GM18867 (cell line): ENCODE results near the gene RNF144B.
"Not testable (repeated sequence)": the region's sequence is repeated elsewhere in the genome, so short reads cannot be mapped to it uniquely, and the experiment has no call there.

Experiments used
- ATAC-seq: cut with Tn5 transposase; IDR thresholded peaks from one replicate; pipeline ENCODE4 v1.9.1; 2021; ENCODE audit warnings: mild to moderate bottlenecking, moderate library complexity; ENCODE audit not compliant: unreplicated experiment

RNF144B gene

GRCh38 chr6:18406955-18407749, 20.0 kb downstream of the RNF144B start:
- ATAC-seq, result no peak

GRCh38 chr6:18409602-18410001, 22.5 kb downstream of the RNF144B start:
- ATAC-seq, result not testable (repeated sequence)

- ATAC-seq, result no peak
These were observed 23.3 kb downstream of the RNF144B start for GRCh38 chr6:18410412-18410811.

- ATAC-seq, result no peak
These were observed 24.9 kb downstream of the RNF144B start for GRCh38 chr6:18412068-18412467.

DNA sequence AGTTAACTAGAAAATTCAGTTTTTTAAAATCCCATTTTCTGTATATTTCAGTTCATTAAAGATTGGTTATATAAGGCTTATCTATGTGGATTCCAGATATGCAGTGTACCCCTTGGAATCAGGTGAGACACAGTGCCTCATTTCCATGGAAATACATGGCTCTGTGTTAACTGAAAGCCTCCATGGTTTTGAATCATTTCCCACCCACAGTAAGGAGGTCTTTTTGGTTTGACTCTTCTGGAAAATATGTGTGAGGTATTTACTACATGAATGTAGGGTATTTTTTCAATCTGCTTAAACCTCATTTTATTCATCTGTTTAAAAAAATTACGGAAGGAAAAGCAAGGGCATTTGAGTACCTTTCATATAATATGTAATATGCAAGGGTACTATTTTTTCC, 25.5 kb downstream of the RNF144B start:
- ATAC-seq, result no peak

DNA sequence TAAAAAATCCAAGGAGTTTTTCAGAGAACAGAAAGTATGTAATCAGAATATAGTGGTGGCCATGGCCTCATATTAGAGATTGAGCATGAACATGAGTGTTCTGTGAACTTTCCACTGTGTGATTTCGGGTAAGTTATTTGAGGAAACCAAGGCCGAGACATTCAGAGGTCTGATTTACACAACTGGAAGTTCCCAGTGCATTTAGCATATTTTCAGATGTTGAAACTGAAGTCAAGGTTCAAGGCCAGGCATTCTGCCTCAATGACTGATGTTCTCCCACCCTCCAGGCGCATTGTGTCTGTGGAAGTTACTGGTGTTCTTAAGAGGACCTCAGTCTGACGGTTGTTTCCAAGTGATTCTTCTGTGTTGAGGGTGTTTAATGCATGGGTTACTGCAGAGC, 26.2 kb downstream of the RNF144B start:
- no peak for ATAC-seq

GRCh38 chr6:18414116-18414515, 27.0 kb downstream of the RNF144B start:
- ATAC-seq, result no peak

DNA sequence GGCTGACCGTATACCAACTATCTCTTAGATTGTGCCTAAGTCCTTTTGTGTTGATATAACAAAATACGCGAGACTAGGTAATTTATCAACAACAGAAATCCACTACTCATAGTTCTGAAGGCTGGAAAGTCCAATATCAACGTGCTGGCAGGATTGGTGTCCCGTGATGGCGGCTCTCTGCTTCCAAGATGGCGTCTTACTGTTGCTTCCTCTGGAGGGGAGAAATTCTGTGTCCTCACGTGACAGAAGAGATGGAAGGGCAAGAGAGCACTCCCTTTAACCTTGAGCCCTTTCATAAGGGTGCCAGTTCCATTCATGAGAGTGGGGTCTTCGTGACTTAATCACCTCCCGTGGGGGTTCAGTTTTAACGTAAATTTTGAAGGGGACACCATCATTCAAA, 28.1 kb downstream of the RNF144B start:
- no peak for ATAC-seq

DNA sequence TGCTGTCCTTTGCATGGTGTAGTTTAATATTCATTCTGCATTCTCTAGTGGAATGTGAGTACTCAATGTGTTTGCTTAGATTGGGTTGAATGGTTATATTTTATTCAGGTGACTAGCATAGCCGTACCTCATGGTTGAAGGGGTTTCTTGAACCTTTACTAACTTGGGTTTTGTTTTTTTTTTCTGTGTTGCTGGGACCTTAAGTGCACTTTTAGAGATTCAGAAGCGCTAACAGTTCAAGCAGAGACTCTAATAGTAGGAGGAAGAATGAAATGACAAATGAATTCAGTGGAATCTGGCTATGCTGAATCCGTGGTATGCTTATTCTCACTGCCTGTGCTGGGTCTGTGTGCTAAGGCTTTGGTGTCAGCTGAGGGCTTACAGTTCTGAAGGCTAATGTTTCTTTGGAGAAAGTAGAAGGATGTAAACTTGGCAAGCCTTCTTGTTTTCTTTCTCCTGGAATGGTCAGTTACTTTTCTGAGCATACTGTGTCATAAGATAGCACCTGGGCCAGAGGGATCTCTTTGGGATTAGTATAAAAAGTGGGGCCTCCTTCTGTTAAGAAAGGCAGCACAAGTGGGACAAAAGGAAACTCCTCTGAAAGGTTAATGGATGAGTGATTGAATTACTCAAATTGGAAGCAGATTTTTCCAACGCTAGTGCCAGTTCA, 28.7 kb downstream of the RNF144B start:
- ATAC-seq, result no peak

GRCh38 chr6:18416341-18416679, 29.2 kb downstream of the RNF144B start:
- ATAC-seq, result no peak

DNA sequence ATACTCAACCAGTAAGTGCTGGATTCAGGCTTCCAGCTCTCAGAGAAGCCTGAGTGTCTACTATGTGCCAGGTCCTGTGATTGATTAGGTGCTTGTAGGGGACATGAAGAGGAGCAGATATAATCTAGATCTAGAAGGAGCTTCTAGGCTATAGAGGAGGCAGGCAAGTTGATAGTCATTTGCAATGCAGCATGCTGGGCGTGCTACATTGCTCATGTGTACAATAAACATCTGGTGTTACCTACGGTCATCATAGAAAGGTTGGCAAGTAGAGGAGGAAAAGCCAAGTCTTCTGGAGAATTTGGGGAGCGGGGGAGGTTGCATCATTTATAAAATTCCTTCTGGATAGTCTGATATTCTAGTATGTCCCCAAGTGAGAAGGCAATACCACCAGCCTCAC, 33.2 kb downstream of the RNF144B start:
- ATAC-seq, result no peak

- no peak for ATAC-seq
These were observed 35.0 kb downstream of the RNF144B start for GRCh38 chr6:18422136-18422535.

DNA sequence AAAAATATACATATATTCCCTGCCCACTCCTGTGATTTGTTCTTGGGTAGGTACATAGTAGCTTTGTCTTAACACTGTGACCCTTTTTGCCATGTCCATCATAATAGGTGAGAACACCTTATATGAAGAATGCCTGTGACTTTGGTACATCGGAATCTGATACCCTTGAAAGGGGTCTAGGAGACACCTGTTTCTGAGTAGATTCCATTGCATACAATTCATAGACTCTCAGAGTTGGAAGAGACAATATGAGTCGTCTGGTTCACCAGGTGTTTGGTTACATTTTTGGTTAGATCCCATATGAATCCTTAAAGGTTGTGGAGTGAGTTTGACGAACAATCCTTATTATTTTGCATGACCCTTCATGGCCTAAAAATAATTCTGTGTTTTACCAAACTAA, 36.3 kb downstream of the RNF144B start:
- no peak for ATAC-seq

- no peak for ATAC-seq
These were observed 37.1 kb downstream of the RNF144B start for GRCh38 chr6:18424201-18424600.

DNA sequence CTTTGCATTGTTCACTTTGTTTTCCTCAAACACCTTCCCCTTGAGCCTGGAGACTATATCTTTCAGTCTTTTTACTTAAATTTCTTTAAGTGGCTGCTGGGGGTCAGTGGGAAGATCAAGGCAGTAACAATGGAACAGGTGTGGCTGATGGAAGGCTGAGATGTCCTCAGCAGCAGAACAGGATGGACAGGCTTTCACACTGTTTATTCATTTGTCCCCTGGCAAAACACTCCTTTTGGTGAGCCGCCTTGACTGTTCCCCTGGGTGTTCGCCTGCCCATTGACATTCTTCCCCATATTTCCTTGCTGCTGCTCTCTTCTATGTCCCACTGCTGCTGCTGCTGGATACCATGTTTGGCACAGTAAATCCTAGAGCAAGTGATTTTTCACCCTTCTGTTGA, 38.1 kb downstream of the RNF144B start:
- ATAC-seq, result no peak

- no peak for ATAC-seq
These were observed 40.1 kb downstream of the RNF144B start for GRCh38 chr6:18427296-18427695.

DNA sequence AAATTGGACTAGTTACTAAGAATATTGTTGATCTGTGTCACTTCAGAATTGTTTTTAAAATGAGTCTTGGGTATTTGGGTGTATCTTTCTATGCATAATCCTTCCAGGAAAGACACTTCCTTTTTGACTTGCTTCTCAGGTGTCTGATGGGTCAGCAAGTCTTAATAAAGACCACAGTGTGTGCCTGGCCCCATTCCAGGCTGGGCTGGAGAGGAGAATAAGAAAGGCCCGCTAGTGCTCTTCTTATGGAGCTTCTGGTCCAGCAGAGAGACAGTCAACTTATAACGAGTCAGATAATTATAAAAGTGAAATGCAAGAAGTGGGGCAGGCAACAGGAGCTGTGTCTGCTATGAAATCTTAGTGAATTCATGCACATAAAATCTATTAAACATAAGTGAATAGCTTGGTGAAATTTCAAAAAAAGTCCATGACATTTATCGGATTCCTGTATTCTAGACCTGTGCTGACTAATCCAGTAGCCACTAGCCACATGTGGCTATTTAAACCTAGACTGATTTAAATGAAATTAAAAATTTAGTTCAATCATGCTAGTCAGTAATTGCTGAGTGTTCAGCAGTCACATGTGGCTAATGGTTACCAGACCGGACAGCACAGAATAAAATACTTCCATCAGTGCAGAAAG, 42.6 kb downstream of the RNF144B start:
- ATAC-seq, result no peak

- ATAC-seq, result no peak
These were observed 44.4 kb downstream of the RNF144B start for GRCh38 chr6:18431581-18431980.

GRCh38 chr6:18432180-18432579, 45.0 kb downstream of the RNF144B start:
- no peak for ATAC-seq

GRCh38 chr6:18432619-18433018, 45.5 kb downstream of the RNF144B start:
- ATAC-seq, result no peak

DNA sequence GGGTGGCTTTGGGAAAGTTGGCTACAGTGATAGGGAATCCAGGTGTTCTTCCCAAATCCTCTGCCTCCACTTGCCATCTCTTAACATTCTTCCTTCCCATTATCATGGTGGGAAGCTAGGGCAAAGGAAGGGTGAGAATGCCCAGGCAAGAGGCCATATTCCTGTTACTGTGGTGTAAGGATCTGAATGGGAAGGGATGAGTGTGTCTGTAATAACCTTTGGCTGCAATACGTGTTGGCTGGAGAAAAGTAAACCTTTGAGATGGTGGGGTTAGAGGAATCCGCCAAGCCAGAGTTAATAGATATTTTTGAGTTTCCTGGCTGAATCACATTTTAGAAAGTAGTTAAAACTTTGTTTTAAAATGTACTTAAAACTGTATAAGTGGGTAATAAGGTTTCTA, 45.9 kb downstream of the RNF144B start:
- no peak for ATAC-seq

- no peak for ATAC-seq
These were observed 49.2 kb downstream of the RNF144B start for GRCh38 chr6:18436341-18436740.
